ENCODE results near the gene MLC1.

- TF ChIP-seq CTCF (IDR thresholded peaks at IDR 0.05): no peak
- TF ChIP-seq POLR2A (IDR thresholded peaks at IDR 0.05): no peak
Measured at GRCh38 chr22:50070366-50070765, 14.9 kb downstream of the MLC1 start.

Data from body of pancreas (tissue), 4 donors.